LHCN-M2 (cell line): ENCODE measurements around the gene ZNF865. TPM values are rescaled to one million over a fixed set of nuclear protein-coding genes. Genes with fewer than 3 reads are reported as not detected.

Experiments
- DNase-seq: peaks from one replicate; pipeline ENCODE4 v3.0.0-alpha.2; 2012; ENCODE audit warnings: low read depth
- total RNA-seq: library from RNA; depleted of rRNA; stranded (reverse); fragments of >200 nt; gene quantifications from 2 replicates; pipeline ENCODE4 v1.2.3, GENCODE V29; 2014

Gene ZNF865
- total RNA-seq, 1 experiment from 2014 or later, result 2.2 TPM

DNA sequence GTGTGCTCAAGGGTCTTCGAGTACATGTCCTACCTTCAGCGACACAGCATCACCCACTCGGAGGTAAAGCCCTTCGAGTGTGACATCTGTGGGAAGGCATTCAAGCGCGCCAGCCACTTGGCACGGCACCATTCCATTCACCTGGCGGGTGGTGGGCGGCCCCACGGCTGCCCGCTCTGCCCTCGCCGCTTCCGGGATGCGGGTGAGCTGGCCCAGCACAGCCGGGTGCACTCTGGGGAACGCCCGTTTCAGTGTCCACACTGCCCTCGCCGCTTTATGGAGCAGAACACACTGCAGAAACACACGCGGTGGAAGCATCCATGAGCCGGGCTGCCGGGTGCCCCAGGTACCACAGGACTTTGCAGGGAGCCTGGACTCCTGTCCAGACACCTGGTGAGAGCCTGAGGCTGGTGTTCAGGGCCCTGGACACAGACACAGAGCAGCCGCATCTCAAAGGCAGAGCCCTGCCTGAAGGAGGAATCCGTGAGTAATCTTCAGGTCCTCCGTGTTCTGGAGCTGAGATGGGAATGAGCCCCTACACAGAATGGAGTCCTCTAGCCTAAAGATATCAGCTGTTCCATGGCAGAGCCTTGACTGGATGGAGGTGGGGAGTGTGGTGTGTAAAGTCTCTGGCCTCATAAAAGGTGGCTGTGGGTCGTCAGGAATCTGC, 39.5 kb downstream of the ZNF865 start:
- DNase-seq, result no peak

DNA sequence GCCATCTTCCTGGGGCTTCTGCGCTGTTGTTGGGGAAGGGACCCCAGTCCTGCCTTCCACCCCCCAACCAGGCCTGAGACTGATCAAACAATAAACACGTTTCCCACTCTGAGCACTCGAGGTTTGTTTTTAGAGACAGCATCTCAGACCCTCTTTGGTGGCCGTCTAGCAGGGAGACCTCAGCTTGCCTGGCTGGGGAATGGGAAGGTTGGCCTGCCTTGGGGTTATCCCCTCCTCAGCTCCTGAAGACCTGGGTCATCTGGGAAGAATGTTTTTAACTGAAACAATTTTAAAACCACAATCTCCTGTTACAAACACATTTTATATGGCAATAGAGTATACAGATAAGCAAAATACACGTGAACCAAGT, 40.0 kb downstream of the ZNF865 start:
- DNase-seq, result no peak

DNA sequence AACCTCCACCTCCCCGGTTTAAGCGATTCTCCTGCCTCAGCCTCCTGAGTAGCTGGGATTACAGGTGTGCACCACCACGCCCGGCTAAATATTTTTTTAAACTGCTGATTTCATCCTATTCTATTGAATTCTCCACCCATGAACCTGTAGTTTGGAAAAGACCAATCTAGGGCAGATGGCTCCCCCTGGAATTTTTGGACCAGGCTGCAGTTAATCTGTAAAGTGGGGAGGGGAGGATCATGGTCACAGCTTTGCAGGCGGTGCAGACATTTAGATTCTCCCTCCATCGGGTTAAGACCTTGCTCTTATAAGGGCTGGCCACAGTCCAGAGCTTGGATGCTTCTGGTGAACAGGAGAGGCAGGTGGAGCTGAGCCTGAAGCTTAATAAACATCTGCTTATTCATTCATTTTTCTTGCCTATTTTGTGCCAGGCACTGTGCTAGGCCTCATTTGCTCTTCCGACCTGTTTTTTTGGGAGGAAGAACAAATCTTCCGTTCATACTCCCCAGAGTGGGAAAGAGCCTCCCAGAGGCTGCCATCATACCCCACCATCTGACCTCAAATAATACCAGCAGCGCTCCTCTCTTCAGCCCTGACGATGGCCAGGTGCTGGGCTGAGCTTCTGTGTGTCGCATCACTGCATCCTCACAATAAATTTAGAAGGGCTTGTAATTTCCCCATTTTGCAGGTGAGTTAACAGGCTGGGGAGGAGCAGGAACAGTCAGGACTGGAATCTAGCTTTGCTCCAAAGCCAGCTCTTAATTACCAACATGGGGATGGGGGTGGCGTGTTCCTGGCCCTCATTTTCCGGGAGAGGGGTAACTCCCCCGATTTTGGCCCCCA, 41.7 kb downstream of the ZNF865 start:
- DNase-seq, result no peak

DNA sequence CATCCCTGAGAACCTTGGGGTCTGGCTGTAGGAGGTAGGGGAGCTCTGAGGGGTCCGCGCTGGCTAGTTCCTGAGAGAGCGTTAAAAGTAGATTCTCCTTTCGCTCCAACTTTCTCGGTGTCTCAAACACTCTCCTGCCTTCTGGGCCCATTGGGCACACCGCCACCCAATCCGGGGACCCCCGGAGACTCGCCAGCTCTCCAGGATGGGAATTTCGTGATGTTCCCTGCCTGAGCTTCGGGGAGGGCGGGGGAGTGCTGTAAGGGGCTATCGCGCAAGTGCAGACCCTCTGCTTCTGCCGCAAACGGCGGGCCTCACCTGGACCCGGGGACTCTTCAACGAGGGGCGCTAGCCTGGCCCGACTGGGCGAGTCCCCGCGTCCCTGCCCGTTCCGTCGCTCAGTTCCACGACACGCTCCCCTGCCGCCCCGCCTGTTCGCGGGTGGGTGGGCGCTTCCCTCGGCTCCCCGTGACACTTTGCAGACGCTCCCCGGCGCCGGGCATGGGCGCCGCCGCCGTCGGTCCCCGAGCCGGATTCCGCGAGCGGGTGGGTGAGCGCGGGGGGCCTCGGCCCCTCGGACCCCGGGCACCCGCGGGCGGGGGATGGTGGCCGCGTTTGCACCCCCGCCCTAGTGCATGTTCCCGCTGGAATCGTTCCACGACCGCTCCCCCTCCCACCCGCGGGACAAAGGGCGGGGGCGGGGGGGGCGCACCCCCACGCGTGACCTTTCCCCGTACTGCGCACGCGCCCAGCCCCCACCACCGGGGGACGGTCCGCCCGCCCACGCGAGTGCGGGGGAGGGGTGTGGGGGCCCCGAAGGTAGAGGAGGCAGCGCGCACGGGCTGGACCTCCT, 42.5 kb downstream of the ZNF865 start, which contains the start of gene CCDC106:
Gene CCDC106 (plus strand): TSS at position 481 of the 853 bp plus-strand sequence. CDS start 835 bp downstream, outside the sequence.
- peak; percentile 57 for DNase-seq

DNA sequence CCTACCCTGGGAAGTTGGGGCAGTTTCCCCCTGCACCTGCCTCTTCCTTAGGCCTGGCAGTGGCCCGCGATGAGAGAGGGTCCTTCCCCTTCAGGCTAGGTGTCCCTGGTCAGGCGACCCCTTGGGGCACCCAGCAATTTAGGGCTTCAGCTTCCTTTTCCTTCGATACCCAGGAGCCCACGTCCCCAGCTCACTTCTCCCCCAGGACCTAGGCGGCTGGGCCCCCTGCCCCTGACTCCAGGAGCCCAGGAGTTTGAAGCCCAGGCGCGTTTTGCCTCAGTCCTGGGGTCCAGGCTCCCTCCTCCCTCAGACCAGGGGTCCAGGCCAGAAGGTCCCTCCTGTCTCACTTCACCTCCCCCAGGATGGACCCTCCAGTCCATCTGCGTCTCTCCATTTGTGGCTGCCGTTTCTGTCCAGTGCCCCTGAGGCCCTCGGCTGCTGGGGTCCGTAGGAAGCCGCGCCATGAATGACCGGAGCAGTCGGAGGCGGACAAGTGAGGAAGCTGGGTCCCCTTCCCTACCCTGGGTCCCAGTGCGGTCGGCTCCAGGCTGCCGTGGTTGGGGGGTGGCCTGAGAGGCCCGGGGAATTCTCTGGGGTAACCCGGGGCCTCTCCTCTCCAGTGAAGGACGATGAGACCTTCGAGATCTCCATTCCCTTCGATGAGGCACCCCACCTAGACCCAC, 43.3 kb downstream of the ZNF865 start:
- no peak for DNase-seq

DNA sequence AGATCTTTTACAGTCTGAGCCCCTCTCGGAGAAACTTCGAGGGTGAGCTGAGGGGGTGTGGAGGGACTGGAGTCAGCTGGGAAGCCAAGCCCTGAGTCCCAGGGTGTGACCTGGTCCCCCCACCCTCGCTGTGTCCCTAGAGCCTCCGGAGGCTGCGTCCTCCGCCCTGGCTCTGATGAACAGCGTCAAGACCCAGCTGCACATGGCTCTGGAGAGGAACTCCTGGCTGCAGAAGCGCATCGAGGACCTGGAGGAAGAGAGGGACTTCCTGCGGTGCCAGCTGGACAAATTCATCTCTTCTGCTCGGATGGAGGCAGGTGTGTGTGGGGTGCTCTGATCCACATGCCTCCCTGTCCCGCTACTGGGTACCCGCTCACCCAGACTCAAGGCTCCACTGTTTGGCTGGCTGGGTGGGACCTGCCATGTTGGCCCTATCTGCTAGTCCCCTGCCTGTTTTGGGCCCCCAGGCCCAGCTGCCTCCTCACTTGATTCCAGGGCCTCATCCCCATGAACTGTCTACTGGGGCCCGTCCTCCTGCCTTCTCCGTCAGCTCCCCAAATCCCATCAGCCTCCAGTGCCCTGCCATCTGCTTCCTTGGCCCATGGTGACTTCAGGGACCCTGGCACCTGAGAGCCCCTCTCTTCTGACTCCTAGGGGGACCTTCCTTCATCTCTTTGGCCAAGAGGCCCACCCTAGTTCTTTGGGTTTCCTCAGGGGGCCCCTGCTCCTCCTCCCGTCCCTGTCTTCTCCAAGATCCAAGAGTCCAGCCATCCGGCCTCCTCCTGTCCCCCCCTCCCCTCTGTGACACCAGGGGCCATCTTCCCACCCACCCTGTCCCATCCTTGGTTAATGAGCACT, 44.0 kb downstream of the ZNF865 start:
- no peak for DNase-seq

DNA sequence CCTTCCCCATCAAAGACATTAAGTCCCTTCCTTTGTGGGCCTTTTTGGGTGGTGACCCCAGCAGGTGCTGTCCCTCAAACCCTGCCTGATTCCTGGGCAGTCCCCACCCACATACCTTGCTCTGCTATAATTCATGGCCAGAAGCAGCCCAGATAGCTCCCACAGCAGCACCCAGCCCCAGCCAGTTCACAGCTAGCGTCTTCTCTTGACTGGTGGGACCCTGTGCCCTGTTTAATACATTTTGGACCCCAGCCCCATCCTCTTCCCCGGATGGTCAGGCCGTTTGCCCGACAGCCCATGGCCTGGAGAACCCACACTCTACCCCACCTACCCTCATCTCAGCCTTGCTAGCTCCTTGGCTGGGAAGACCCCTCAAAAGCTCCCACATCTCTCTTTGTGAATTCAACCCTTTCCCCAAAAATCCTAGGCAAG, 44.7 kb downstream of the ZNF865 start:
- DNase-seq, result no peak

DNA sequence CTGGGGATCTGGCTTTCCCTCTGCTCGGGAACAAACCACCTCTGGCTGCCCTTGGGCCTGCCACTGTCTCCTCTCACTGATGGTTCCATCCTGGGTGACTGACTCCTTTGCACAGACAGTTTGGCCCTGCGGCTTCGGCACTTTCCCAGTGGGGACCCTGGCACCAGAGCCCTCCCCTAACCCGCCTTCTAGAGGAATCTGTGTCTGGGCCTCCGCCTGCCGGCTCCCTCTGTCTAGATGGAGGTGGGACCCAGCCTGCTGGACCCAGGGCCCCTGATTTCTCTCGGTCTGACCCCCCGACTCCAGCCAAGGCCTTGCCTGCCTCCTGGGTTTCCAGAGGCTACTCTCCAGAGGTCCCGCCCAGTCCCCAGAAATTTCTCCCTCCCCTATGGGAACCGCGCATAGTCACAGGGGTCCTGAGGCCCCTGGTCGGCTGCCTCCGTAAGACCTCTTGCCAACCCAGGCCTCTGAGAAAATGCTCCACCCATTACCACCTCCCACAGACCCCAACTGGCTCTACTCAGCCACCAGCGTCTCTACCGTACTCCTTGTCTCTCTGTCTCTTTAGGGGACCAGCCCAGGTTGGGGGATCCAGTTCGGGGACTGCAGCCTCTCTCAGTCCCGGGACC, 45.3 kb downstream of the ZNF865 start:
- no peak for DNase-seq

DNA sequence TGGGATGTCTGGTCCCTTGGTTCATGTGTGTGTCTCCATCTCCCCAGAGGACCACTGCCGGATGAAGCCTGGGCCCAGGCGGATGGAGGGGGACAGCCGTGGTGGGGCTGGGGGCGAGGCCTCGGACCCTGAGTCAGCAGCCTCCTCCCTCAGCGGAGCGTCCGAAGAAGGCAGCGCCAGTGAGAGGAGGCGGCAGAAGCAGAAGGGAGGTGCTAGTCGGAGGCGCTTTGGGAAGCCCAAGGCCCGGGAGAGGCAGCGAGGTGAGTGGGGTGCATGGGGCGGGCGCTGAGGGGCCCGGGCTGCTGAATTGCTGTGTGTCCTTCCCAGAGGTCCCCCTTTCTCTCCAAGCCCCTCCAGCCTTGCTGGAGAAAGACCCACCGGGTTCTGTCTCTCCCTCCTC, 45.8 kb downstream of the ZNF865 start:
- DNase-seq, result no peak

DNA sequence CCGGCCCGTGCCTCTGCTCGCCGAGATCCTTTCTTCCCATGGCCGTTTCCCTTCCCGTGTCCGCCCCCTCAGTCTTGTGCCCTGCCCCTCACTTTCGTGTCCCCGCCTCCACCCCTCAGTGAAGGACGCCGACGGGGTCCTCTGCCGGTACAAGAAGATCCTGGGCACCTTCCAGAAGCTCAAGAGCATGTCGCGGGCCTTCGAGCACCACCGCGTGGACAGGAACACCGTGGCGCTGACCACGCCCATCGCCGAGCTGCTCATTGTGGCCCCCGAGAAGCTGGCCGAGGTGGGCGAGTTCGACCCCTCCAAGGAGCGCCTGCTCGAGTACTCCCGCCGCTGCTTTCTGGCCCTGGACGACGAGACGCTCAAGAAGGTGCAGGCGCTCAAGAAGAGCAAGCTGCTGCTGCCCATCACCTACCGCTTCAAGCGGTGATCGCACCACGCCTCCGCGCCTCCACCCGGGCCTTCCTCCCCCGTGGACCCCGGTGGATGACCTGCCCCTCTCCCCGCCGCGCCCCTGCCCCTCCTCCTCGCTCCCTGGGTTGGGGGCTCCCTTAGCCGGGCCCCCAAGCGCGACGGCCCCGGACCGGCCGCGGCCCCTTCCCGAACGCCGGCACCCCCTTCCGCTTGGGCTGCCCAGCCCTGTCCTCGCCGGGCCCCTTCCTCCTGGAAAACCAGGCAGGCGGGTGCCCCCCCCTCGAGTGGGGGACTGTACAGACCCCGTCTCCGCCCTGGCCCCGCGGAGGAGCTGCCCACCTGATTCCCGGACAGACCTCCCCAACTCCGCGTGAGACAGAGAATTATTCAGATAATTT, 47.1 kb downstream of the ZNF865 start:
- DNase-seq, result no peak

DNA sequence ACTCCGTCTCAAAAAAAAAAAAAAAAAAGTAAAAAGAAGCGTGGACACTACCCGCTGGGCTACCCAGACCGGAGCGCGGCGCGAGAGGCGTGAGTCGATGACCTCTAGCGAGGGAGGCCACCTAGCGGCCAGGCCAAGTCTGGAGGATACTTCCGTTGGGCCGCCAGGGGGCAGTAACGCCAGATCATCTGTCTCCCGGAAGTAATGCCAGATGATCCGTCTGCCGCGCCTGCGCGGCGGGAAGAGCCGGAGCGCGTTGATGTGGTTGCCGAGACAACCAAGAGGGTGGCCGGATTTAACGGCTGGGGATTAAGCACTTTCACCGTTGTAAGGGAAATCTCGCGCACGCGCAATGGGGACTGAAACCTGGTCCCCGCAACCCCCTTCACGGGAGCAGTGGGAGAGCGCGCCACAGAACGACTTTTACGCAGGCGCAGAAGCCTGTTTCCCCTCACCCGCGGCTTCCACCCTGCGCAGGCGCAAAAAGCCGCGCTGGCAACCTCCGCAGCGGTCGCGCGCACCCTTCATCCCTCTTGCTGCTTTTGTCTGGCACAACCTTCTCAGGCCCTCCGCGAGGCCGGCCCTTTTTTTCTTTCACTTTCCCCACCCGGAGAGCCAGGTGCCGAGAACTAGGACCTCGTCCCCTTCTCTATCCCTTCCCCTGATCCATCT, 48.3 kb downstream of the ZNF865 start:
- peak; percentile 98 for DNase-seq

DNA sequence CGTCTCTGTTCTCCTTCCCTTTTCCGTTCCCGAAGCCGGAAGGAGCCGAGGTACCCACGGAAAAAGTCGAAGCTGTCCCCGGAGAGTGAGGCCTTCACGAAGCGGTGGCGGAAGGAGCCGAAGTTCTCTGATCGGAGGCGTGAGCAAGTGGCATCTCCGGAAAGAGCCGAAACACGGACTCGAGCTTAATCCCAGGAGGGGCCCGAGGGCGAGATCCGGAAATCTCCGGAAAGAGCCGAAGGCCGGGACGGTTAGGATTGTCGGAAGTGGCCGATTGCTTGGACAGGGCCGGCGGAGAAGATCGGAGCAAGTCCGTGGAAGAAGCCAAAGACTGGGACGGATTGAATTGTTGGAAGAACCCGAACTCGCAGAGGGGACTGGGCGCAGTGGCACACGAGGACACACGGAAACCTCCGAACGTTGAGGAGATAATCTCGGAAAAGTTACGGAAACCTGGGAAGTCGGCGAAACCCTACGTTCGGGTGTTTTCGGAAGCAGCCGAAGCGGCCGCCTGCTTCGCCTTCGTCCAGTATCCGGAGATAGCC, 48.9 kb downstream of the ZNF865 start:
- DNase-seq, result peak; percentile 98

DNA sequence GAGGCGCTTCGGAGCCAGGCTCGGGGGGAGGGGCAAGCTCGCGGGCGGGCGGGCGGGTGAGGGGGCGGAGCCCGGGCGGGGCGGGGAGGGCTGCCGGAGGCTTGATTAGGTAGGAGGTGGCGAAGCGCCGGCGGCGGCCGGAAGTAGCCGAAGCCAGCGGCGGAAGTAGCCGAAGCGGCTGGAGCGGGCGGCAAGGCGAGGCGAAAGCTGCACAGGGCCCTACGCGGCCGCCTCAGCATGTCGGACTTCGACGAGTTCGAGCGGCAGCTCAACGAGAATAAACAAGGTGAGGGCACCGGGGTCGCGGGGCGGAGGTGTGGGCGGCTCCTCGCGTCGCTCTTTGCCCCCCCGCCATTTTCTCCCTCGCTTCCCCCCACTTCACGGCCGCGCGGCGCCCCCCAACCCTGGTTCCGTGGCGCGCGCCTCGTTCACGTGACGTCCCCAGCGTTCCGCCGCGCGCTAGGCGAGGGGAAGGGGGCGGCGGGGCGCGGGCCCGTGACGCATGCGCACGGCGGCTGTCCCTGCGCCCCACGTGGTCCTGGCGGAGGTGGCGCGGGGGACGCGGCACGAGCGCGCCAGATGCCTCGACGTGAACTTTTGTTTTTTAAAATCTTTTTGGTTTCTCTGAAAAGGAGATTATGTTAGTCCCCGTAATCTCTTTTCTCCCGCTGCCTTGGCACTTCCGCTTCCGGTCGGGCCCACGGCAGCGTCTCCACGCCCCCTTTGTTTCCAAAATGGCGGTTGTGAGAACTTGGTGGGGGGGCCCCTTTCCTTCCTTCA, 49.6 kb downstream of the ZNF865 start, which contains the start of gene U2AF2:
Gene U2AF2 (plus strand): TSS at position 168 of the 780 bp plus-strand sequence. CDS start 70 bp downstream, at position 238.
- DNase-seq, result peak; percentile 84

DNA sequence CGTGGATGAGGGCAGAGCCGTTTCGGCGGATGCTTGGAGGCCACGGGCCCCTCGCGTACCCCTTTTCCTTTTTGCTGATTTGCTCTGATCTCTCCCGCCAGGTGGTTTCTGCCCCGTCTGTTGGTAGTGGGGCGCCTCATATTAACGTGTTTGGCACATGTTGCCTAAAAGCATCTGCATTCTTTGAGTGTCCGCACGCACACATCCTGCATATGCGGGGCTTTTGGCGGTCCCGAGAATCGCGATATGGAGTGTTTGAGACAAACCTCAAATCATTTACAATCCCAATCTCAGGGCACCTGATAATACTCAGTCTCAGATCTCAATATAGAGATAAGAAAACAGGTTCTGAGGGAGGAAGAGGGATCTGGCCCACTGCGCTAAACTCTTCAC, 50.2 kb downstream of the ZNF865 start:
- DNase-seq, result no peak

DNA sequence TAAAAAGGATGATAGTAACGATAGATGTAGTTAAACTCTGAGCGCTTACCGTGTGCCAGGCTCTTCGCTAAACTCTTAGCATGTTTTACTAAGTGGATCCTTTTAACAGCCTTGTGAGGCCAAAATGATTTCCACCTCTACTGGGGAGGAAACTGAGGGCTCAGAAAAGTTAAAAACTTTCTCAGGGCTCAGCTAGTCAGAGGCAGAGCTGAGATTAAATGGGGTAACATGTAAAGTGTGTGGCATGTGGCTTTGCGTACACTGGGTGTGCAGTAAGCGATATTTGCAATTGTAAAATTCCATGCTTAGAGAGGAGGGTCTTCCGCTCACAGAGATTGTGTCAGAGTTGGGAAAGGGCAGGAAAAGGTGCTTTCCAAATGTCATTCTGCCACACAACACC, 51.1 kb downstream of the ZNF865 start:
- DNase-seq, result no peak

DNA sequence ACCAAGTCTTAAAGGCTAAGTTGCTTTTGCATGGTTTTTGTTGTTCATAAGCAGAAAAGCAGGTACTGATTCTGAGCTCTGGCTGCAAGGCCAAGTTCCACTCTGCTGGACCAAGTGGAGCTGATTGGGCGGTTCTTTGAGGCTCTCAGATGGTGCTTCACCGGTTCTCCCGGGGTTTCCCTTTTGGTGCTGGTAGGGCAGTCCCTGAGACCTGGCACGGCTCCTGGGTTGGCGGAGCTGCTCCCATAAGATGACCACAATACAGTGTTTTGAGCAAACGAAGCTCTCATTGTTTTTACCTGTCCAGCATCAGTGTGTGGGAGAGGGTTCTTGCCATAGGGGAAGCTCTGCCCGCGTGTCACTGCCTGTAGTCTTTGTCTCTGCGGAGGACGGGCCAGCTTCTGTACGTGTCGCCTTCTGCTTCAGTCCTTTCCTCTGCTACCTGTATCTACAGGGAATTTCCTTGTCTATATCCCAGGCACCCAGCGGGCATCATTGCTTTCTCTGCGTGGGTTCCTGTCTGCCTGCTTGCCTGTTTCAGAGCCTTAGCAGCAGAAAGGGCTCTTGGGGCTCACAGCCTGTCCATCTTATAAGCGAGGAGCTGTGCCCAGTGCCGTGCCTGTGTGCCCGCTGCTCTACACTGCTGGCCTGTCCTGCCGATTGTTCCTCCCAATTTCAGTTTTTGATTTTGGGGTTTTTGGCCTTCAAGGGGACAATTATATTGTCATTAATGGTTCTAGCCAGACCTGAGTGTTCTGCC, 51.7 kb downstream of the ZNF865 start:
- no peak for DNase-seq
